Left colon (tissue), 2 donors: ENCODE data around the gene RGPD6. TPM values are rescaled to one million over a fixed set of nuclear protein-coding genes. Genes with fewer than 3 reads are reported as not detected.
"Not testable (repeated sequence)": the region's sequence is repeated elsewhere in the genome, so short reads cannot be mapped to it uniquely, and the experiment has no call there.

Experiments
- ATAC-seq: fragments of 200-7000 bp; cut with Tn5 transposase; one replicate; pipeline ENCODE4 v1.9.1; 2020; ENCODE audit warnings: mild to moderate bottlenecking, moderate library complexity
- DNase-seq, 2 donors: peaks; one replicate each; pipeline ENCODE4 v3.0.0-alpha.2; 2020
- intact Hi-C, 2 donors: fragments of 100-400 bp; cut with DNase I in 1 of 2; cut with micrococcal nuclease in 1 of 2; formaldehyde crosslinking; loops; one replicate each; pipeline versions ENCODE4 v1.11.2 to v1.14.0; 2022; cut with DNase I, micrococcal nuclease
- total RNA-seq, 2 donors: library from RNA; stranded (reverse); fragmentation: NEBNext Ultra II Directional; extraction: Animal tissue kit (Norgen Biotek cat#: 25700); gene quantifications; one replicate each; pipeline ENCODE4 v1.2.1, GENCODE V29; 2021
- donor health status: DM: no; HTN: no; CAD: no.
- donor health status: DM: yes; HTN: yes; CAD: no.

Gene RGPD6
- total RNA-seq, 2 donors from 2014 or later: 24.9 to 44.8 TPM

DNA sequence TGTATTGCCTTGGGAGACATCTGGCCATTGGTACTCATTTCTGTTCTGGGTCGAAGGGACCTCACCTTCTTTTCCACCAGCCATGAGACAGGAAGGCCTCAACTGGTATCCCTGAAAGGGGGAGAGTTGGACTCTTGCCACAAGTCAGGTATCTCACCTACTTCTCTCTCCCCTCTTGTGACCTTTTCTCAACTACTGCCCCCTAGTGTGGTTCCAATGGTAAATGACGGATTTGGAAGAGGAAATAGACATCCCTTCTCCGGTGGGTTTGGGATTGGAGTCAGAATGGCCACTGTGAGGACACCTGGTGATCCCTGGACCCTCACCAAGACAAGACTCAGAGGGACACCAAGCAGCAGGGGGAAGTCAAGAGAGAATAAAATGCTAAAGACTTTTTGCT lies 82.5 kb downstream of the RGPD6 start:
- DNase-seq, ATAC-seq, intact Hi-C loops: not testable (repeated sequence)

DNA sequence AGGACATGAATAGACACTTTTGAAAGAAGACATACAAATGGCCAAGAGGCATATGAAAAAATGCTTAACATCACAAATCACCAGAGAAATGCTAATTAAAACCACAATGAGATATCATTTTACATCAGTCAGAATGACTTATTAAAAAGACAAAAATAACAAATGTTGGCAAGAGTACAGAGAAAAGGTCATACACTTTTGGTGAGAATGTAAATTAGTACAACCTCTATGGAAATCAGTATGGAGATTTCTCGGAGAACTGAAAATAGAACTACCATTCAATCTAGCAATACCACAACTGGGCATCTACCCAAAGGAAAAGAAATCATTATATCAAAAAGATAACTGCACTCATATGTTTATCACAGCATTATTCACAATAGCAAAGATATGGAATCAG lies 88.0 kb downstream of the RGPD6 start:
- ATAC-seq, intact Hi-C loops: not testable (repeated sequence)

DNA sequence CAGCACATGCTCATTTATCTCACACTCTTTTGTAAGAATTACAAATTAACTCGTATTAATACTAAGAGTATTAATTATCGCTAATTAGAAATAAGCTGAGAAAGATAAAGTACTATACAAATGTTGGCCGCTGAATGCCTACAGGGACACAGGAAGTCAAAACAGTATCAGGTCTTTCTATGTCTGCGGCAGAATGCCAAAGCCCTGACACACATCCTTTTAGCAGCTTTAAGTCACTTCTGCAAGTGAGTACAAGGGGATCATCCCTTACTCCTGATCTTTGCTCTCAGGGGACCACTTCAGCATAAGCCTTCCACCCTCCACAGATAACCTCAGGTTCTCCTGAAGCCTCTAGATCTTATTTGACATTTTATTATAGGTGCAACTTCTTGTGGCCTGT lies 94.3 kb downstream of the RGPD6 start:
- DNase-seq, intact Hi-C loops, ATAC-seq: not testable (repeated sequence)

More for the DNA sequence above, 88.0 kb downstream of the RGPD6 start:
- DNase-seq: not testable (repeated sequence)

DNA sequence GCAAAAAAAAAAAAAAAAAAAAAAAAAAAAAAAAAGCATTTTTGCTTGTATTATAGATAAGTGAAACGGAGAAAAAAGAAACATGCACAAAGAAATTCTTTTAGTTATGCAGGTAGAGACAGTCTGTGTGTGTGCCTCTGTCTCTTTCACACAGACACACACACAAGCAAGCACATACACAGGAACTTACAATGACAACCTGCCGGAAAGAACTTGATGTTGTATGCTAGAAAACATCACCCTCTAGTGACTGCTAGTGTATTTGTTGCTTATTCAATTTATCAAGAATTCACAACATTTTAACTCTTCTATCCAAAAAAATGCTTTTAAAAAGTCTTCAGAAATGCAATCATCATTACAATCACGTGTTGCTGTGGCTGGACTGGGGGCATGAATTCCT lies 95.8 kb downstream of the RGPD6 start:
- DNase-seq, intact Hi-C loops: not testable (repeated sequence)
- ATAC-seq: peak; percentile 66

DNA sequence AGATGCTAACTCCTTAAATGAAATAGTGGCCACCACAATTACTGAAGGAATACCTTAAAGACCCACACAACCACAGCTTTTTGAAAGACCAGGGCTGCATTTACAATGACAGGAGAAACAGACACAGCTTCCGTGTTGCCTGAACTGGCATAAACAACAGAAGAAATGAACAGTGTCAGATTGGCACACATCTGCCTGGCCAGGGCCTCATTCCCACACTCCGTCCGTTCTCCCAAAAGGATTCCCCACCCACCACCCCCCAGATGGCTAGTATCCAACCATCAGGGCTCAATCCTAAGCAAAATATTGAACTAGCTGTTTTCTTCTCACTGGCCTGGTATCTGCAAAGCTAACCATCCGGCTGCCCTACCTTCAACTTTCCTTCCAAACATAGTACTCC lies 96.9 kb downstream of the RGPD6 start:
- DNase-seq, ATAC-seq, intact Hi-C loops: not testable (repeated sequence)

DNA sequence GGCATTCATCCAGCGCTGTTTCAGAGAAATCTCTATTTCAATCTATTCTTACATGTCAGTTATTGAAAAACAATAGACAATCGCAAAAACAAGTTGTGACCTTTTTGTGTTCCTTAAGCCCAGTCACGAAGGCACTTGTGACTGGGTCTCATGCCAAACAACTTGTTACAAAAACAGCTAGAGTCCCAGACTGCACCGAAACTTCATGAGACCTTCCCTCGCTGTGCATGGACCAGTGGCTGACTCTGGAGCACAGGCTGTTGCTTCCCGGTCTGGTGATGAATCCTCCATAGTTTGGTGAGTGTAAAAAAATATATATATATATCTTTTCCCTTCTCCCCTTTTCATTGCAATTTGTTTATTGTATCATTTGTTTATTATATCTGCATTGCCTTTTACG lies 99.7 kb downstream of the RGPD6 start:
- intact Hi-C loops, ATAC-seq, DNase-seq: not testable (repeated sequence)

DNA sequence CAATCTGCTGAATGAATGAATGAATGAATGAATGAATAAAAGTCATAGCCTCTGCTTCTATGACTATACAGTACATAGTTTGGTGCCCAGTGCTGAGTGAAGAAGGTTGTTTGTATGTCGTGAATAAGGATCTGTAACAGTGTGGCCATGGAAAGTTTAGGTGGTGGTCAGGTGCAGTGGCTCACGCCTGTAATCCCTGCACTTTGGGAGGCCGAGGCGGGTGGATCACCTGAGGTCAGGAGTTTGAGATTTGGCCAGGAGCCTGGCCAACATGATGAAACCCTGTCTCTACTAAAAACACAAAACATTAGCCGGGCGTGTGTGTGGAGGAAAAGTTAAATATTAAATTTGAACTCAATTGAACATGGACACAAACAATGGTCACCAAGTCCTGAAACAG lies 100.1 kb downstream of the RGPD6 start:
- intact Hi-C loops, ATAC-seq, DNase-seq: not testable (repeated sequence)

DNA sequence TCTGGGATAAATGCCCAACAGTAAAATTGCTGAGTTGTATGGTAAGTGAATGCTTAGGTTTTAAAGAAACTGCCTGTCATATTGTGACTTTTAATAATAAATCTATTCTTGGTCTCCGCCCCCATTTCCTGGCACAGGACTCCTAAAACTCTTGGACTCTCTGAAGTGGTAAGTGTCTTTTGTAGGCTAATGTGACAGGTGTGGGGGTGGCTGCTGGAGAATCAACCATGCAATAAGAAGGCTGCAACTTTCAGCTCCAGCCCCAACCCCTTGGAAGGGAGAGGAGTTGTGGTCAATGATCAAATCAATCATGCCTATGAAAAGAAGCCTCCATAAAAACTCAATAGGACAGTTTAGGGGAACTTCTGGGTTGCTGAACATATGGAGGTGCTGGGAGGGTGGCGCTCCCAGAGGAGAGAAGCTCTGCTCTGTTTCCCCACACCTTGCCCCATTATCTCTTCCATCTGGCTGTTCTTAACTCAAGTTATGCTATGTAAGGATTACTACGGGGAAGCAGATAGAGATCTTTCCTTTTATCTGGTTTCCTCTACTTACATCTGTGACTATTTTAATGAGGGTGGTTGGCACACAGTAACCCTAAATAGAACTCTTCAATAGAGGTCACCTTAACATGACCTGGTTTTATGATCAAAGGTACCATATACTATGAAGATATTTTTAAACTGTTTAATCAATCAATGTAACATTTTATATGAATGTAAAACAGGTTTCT lies 101.2 kb downstream of the RGPD6 start:
- DNase-seq, intact Hi-C loops, ATAC-seq: not testable (repeated sequence)

DNA sequence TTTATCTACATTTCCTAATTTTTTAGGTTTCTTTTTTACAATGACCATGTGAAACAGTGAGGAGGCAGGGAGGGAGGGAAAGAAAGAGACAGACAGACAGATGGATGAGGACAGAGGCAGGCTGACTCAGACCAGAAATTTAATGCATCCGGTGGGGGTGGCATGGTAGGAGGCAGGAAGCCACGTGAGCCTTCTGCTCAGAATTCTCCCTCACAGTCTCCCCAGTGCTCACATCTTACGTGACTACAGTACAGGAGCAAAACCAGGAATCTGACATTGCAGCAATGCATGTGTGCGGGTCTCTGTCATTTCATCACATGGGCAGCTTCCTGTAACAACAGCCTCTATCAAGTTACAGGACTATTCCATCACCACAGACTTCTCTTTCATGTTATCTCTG lies 102.1 kb downstream of the RGPD6 start:
- intact Hi-C loops, ATAC-seq, DNase-seq: not testable (repeated sequence)

DNA sequence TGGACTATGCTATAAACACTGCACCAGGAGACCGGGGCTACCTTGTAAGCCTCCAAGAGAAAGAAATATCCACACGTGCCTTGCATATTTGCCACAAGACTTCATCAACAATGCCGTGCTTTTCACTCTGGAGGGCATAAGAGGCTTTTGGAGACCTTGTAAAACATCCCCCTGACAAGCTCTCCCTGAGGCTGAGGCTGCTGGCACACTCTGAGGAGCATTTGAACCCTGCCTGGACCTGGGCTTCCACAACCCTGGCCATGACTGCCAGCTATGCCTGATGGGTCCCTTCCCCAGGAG lies 104.0 kb downstream of the RGPD6 start:
- ATAC-seq, intact Hi-C loops, DNase-seq: not testable (repeated sequence)

DNA sequence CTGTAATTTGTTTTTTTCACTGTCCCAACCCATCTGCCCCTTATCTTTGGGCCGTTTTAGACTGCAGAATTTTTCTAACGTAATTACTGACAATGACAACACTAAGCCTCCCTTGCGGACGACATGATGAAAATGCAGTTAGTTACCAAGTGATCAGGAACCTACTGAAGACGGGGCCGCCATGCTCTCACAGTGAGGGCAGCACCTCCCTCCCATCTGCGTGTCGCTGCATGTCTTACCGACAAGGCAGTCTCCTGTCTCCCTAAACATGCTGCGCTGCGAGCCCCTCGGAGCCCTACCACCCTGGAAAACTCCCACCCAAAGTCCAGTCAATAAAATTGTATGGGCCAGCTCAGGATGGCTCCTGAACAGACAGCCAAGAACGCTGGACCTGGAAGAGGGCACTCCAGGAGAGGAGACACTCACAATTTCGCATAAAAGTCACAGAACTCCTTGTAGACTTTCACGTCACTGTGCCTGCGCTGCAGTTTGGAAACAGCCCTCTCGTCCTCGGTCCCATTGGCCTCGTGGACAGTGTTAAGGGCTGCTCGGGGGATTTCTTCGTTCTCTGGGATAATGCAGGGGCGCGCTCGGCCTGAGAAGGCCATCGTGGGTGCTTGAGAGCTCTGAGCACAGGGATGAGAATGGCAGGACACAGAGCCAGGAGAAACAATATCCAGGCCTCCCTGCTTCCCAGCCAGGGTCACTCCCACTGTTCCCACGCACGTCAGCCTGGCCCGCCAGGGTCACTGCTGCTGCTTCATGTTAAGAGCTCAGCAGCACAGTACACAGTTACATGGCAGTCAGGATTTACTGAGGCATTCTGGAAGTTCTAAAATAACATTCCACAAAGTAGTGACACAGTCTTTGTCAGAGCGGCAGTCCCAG lies 104.6 kb downstream of the RGPD6 start, which contains the start of gene LIMS4:
LIMS4 (minus strand) TSS at position 646 of the 888 bp plus-strand sequence; CDS start at position 608, 38 bp downstream.
- intact Hi-C loops, DNase-seq: not testable (repeated sequence)
- ATAC-seq: peak; percentile 42

DNA sequence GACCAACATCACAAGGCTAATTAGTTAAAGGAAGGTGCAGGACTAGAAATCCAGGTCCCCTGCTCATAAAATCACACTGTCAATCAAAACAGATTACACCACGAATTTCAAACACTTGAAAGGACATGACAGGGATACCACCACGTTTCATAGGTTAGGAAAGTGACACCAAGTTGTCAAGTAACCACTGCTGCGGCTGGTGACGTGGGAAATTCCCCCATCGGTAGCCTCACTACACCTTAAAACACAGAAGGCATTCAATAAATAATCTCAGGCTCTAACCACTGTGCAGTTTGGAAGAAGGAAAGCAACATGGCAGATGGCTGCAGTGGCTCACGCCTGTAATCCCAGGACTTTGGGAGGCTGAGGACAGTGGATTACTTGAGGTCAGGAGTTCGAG lies 108.1 kb downstream of the RGPD6 start:
- not testable (repeated sequence) for DNase-seq

DNA sequence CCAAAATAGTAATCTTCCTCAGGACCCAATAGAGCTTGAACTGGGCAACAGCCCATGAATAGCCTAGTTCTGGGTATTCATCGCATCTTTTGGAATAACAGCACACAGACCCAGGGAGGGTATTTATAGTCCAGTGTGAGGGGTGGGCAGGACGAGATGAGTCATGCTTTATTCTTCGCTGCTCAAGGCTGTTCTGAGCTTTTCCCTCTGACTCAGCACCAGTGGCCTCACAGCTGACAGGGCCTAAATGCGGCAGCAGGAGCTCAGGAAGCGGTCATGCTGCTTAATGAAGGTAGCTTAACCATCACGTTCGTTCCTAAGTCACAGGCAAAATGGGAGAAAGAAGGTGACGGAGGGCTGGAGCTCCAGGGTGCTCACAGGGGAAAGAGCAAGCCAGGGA lies 111.7 kb downstream of the RGPD6 start:
- ATAC-seq, DNase-seq, intact Hi-C loops: not testable (repeated sequence)

More for the DNA sequence above, 108.1 kb downstream of the RGPD6 start:
- intact Hi-C loops, ATAC-seq: not testable (repeated sequence)

Other genes with a start within 250 kb of the RGPD6 start
- gene LIMS4, start 104.4 kb downstream of the RGPD6 start, total RNA-seq: 1 to 10 TPM; 1.1 to 1.2 TPM
- gene BUB1, start 100.8 kb upstream of the RGPD6 start, total RNA-seq: 1 to 10 TPM; 3.8 to 9.2 TPM
- under 1 TPM; 0.42 to 0.82 TPM for gene ACOXL, start 155.4 kb upstream of the RGPD6 start, total RNA-seq